SK-N-SH treated with all-trans-retinoic acid at 6 μM for 48 hours (cell line): ENCODE data around the gene NIT2.

Experiments
- ATAC-seq: fragments of 200-7000 bp; cut with Tn5 transposase; 3 replicates; pipeline ENCODE4 v1.9.1; 2020; ENCODE audit warnings: mild to moderate bottlenecking, moderate library complexity
- ARNTL ChIP-seq: fragments of 450-650 bp; formaldehyde crosslinking; IDR thresholded peaks from 2 replicates; pipeline ENCODE4 v1.5.0; 2020; ENCODE audit warnings: low read depth, mild to moderate bottlenecking, moderate library complexity, borderline replicate concordance
- BACH2 ChIP-seq: fragments of 250-450 bp; sonication (Bioruptor Pico); IDR thresholded peaks from 2 replicates; pipeline ENCODE4 v1.9.0; 2021; ENCODE audit warnings: mild to moderate bottlenecking, borderline replicate concordance
- CREB5 ChIP-seq: fragments of 250-450 bp; sonication (Bioruptor Pico); IDR thresholded peaks from 2 replicates; pipeline ENCODE4 v1.5.1; 2020; ENCODE audit warnings: low read depth, mild to moderate bottlenecking, moderate library complexity
- CSDC2 ChIP-seq: fragments of 250-450 bp; sonication (Bioruptor Pico); IDR thresholded peaks from 2 replicates; pipeline ENCODE4 v1.5.0; 2020; ENCODE audit warnings: mild to moderate bottlenecking, moderate library complexity
- ESRRG ChIP-seq: fragments of 250-450 bp; sonication (Bioruptor Pico); IDR thresholded peaks from 2 replicates; pipeline ENCODE4 v1.6.1; 2021; ENCODE audit warnings: mild to moderate bottlenecking
- GLIS3 ChIP-seq: fragments of 250-450 bp; sonication (Bioruptor Pico); IDR thresholded peaks from 2 replicates; pipeline ENCODE4 v1.5.0; 2020; ENCODE audit warnings: mild to moderate bottlenecking, moderate library complexity
- ISL1 ChIP-seq: fragments of 250-450 bp; sonication (Bioruptor Pico); IDR thresholded peaks from 2 replicates; pipeline ENCODE4 v2.1.2; 2022; ENCODE audit warnings: mild to moderate bottlenecking, moderate library complexity
- OSR1 ChIP-seq: fragments of 250-450 bp; sonication (Bioruptor Pico); IDR thresholded peaks from 2 replicates; pipeline ENCODE4 v1.8.0; 2022; ENCODE audit warnings: moderate library complexity, mild to moderate bottlenecking, inconsistent platforms
- POU6F1 ChIP-seq: fragments of 250-450 bp; sonication (Bioruptor Pico); IDR thresholded peaks from 2 replicates; pipeline ENCODE4 v1.8.0; 2021; ENCODE audit warnings: low read depth, mild to moderate bottlenecking, moderate library complexity, borderline replicate concordance
- PPARA ChIP-seq: fragments of 250-450 bp; sonication (Bioruptor Pico); IDR thresholded peaks from 2 replicates; pipeline ENCODE4 v1.5.0; 2020; ENCODE audit warnings: mild to moderate bottlenecking, borderline replicate concordance
- RARB ChIP-seq: fragments of 250-450 bp; sonication (Bioruptor Pico); IDR thresholded peaks from 2 replicates; pipeline ENCODE4 v1.8.0; 2021; ENCODE audit warnings: mild to moderate bottlenecking, moderate library complexity
- TCF4 ChIP-seq: fragments of 250-450 bp; sonication (Bioruptor Pico); IDR thresholded peaks from 2 replicates; pipeline ENCODE4 v1.8.0; 2021; ENCODE audit warnings: mild to moderate bottlenecking, moderate library complexity, borderline replicate concordance
- TOX ChIP-seq: fragments of 250-450 bp; sonication (Bioruptor Pico); IDR thresholded peaks from 2 replicates; pipeline ENCODE4 v1.8.0; 2021; ENCODE audit warnings: mild to moderate bottlenecking, moderate library complexity, borderline replicate concordance
- TSHZ2 ChIP-seq: fragments of 250-450 bp; sonication (Bioruptor Pico); IDR thresholded peaks from 2 replicates; pipeline ENCODE4 v1.5.0; 2020; ENCODE audit warnings: mild to moderate bottlenecking, moderate library complexity
- ZC3H10 ChIP-seq: fragments of 250-450 bp; sonication (Bioruptor Pico); IDR thresholded peaks from 2 replicates; pipeline ENCODE4 v1.5.1; 2021; ENCODE audit warnings: mild to moderate bottlenecking, moderate library complexity
- ZFP3 ChIP-seq: fragments of 250-450 bp; sonication (Bioruptor Pico); IDR thresholded peaks from 2 replicates; pipeline ENCODE4 v1.5.0; 2020; ENCODE audit warnings: mild to moderate bottlenecking, moderate library complexity
- ZFP30 ChIP-seq: fragments of 450-650 bp; formaldehyde crosslinking; IDR thresholded peaks from 2 replicates; pipeline ENCODE4 v1.5.0; 2022; ENCODE audit warnings: mild to moderate bottlenecking, moderate library complexity
- ZNF565 ChIP-seq: fragments of 450-650 bp; formaldehyde crosslinking; conservative IDR thresholded peaks from 2 replicates; pipeline ENCODE4 v1.5.0; 2020; ENCODE audit warnings: low read depth, mild to moderate bottlenecking, moderate library complexity
- ZNF70 ChIP-seq: fragments of 450-650 bp; formaldehyde crosslinking; IDR thresholded peaks from 2 replicates; pipeline ENCODE4 v1.5.0; 2020; ENCODE audit warnings: mild to moderate bottlenecking, moderate library complexity
- ZNF8 ChIP-seq: fragments of 450-650 bp; formaldehyde crosslinking; IDR thresholded peaks from 2 replicates; pipeline ENCODE4 v1.5.0; 2020; ENCODE audit warnings: mild to moderate bottlenecking, moderate library complexity
- TF ChIP-seq, protein P1 (sequence below): fragments of 250-450 bp; sonication (Bioruptor Pico); IDR thresholded peaks from 2 replicates; pipeline ENCODE4 v1.8.0; 2020; ENCODE audit warnings: mild to moderate bottlenecking, moderate library complexity, borderline replicate concordance
- TF ChIP-seq, protein P2 (sequence below): fragments of 250-450 bp; sonication (Bioruptor Pico); IDR thresholded peaks from 2 replicates; pipeline ENCODE4 v1.5.1; 2021; ENCODE audit warnings: mild to moderate bottlenecking, moderate library complexity

NIT2 gene

GRCh38 chr3:100395679-100396431 is 61.3 kb downstream of the NIT2 start:
- TF ChIP-seq ARNTL: no peak
- TF ChIP-seq ESRRG (CRISPR knock-in tag): no peak
- no peak for TF ChIP-seq OSR1
- no peak for TF ChIP-seq RARB
- no peak for ATAC-seq

GRCh38 chr3:100396967-100397366 is 62.4 kb downstream of the NIT2 start:
- no peak for TF ChIP-seq ZFP3 (CRISPR knock-in tag)
- no peak for TF ChIP-seq ISL1 (CRISPR knock-in tag)
- TF ChIP-seq CSDC2 (CRISPR knock-in tag): no peak
- no peak for TF ChIP-seq ZNF565
- TF ChIP-seq PPARA: no peak
- no peak for TF ChIP-seq BACH2 (CRISPR knock-in tag)
- TF ChIP-seq ZNF8: no peak
- TF ChIP-seq ZFP30 (CRISPR knock-in tag): no peak
- no peak for TF ChIP-seq CREB5

GRCh38 chr3:100399341-100400071 is 64.9 kb downstream of the NIT2 start:
- no peak for ATAC-seq
- no peak for TF ChIP-seq ZFP3 (CRISPR knock-in tag)
- no peak for TF ChIP-seq ISL1 (CRISPR knock-in tag)
- TF ChIP-seq TSHZ2 (CRISPR knock-in tag): no peak
- TF ChIP-seq ARNTL: no peak
- no peak for TF ChIP-seq ZNF70 (CRISPR knock-in tag)
- no peak for TF ChIP-seq BACH2 (CRISPR knock-in tag)
- TF ChIP-seq, protein P1, sequence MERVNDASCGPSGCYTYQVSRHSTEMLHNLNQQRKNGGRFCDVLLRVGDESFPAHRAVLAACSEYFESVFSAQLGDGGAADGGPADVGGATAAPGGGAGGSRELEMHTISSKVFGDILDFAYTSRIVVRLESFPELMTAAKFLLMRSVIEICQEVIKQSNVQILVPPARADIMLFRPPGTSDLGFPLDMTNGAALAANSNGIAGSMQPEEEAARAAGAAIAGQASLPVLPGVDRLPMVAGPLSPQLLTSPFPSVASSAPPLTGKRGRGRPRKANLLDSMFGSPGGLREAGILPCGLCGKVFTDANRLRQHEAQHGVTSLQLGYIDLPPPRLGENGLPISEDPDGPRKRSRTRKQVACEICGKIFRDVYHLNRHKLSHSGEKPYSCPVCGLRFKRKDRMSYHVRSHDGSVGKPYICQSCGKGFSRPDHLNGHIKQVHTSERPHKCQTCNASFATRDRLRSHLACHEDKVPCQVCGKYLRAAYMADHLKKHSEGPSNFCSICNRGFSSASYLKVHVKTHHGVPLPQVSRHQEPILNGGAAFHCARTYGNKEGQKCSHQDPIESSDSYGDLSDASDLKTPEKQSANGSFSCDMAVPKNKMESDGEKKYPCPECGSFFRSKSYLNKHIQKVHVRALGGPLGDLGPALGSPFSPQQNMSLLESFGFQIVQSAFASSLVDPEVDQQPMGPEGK (CRISPR knock-in tag): no peak
- TF ChIP-seq ZFP30 (CRISPR knock-in tag): no peak
- TF ChIP-seq TOX: no peak
- TF ChIP-seq TCF4 (CRISPR knock-in tag): no peak
- no peak for TF ChIP-seq ZC3H10
- no peak for TF ChIP-seq GLIS3 (CRISPR knock-in tag)
- no peak for TF ChIP-seq ZNF8
- no peak for TF ChIP-seq POU6F1 (CRISPR knock-in tag)
- no peak for TF ChIP-seq RARB
- TF ChIP-seq CREB5: no peak
- TF ChIP-seq ZNF565: no peak
- TF ChIP-seq, protein P2, sequence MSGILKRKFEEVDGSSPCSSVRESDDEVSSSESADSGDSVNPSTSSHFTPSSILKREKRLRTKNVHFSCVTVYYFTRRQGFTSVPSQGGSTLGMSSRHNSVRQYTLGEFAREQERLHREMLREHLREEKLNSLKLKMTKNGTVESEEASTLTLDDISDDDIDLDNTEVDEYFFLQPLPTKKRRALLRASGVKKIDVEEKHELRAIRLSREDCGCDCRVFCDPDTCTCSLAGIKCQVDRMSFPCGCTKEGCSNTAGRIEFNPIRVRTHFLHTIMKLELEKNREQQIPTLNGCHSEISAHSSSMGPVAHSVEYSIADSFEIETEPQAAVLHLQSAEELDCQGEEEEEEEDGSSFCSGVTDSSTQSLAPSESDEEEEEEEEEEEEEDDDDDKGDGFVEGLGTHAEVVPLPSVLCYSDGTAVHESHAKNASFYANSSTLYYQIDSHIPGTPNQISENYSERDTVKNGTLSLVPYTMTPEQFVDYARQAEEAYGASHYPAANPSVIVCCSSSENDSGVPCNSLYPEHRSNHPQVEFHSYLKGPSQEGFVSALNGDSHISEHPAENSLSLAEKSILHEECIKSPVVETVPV: no peak
- TF ChIP-seq, all 23 proteins: peak for 0

More at GRCh38 chr3:100396967-100397366, 62.4 kb downstream of the NIT2 start:
- ATAC-seq: no peak
